Keratinocyte (primary cell): Measurements from ENCODE around the gene PLA2G15. TPM values are rescaled to one million over a fixed set of nuclear protein-coding genes. Genes with fewer than 3 reads are reported as not detected.

Source experiments
- DNase-seq: peaks from one replicate; pipeline ENCODE4 v3.0.0-alpha.2; 2011; ENCODE audit warnings: low read depth, missing footprints, low spot score
- FAIRE-seq: peaks from 2 replicates; lab custom pipeline; 2011; peaks lifted over from hg19 to GRCh38; lab: Jason Lieb, UNC
- H2AFZ ChIP-seq: 2 replicates; pipeline ENCODE4 v1.6.0; 2012; ENCODE audit warnings: low read length, control low read depth, inconsistent platforms; ENCODE audit not compliant: control insufficient read depth
- H3K27ac ChIP-seq: 2 replicates; pipeline ENCODE4 v1.5.1; 2011; ENCODE audit warnings: low read length; ENCODE audit not compliant: control insufficient read depth, insufficient read depth
- H3K27me3 ChIP-seq: 3 replicates; pipeline ENCODE4 v1.6.0; 2011; ENCODE audit warnings: low read length; ENCODE audit not compliant: control insufficient read depth, insufficient read depth; ENCODE audit errors: extremely low read depth
- H3K36me3 ChIP-seq, 2 experiments: 2 replicates in 1 of 2; 3 replicates in 1 of 2; pipeline ENCODE4 v1.5.1; 2011; ENCODE audit warnings: low read length in 2 of 2, mild to moderate bottlenecking in 1 of 2; ENCODE audit not compliant: control insufficient read depth in 2 of 2, insufficient read depth in 2 of 2; ENCODE audit errors: extremely low read depth in 1 of 2
- H3K4me1 ChIP-seq: 3 replicates; pipeline ENCODE4 v1.5.1; 2011; ENCODE audit warnings: low read length; ENCODE audit not compliant: control insufficient read depth, insufficient read depth; ENCODE audit errors: extremely low read depth
- H3K4me2 ChIP-seq: 3 replicates; pipeline ENCODE4 v1.6.0; 2011; ENCODE audit warnings: low read depth, low read length; ENCODE audit not compliant: control insufficient read depth, insufficient read depth; ENCODE audit errors: extremely low read depth
- H3K4me3 ChIP-seq, 3 experiments: fragments of 200-600 bp in 1 of 3; sonication (generic) in 1 of 3; 2 replicates in 2 of 3; 3 replicates in 1 of 3; pipeline ENCODE4 v1.5.1; 2011 to 2016; ENCODE audit warnings: low read length in 3 of 3, mild to moderate bottlenecking in 3 of 3, control low read depth in 2 of 3, inconsistent platforms in 1 of 3, low read depth in 1 of 3, mixed read lengths in 1 of 3, mixed run types in 1 of 3, moderate library complexity in 1 of 3; ENCODE audit not compliant: control insufficient read depth in 2 of 3, insufficient read depth in 2 of 3; ENCODE audit errors: extremely low read depth in 1 of 3
- H3K79me2 ChIP-seq: 2 replicates; pipeline ENCODE4 v1.6.0; 2012; ENCODE audit warnings: low read length; ENCODE audit not compliant: control insufficient read depth, insufficient read depth
- H3K9ac ChIP-seq: 3 replicates; pipeline ENCODE4 v1.6.0; 2011; ENCODE audit warnings: low read length; ENCODE audit not compliant: control insufficient read depth, insufficient read depth; ENCODE audit errors: extremely low read depth
- H3K9me1 ChIP-seq: 3 replicates; pipeline ENCODE4 v1.6.0; 2011; ENCODE audit warnings: low read length; ENCODE audit not compliant: control insufficient read depth, insufficient read depth; ENCODE audit errors: extremely low read depth
- H3K9me3 ChIP-seq: 2 replicates; pipeline ENCODE4 v1.5.1; 2012; ENCODE audit warnings: low read depth, low read length; ENCODE audit not compliant: control insufficient read depth
- H4K20me1 ChIP-seq: 3 replicates; pipeline ENCODE4 v1.6.0; 2011; ENCODE audit warnings: low read length; ENCODE audit not compliant: control insufficient read depth, insufficient read depth; ENCODE audit errors: extremely low read depth
- CTCF ChIP-seq, 3 experiments: IDR thresholded peaks in 1 of 3; conservative IDR thresholded peaks in 1 of 3; optimal IDR thresholded peaks in 1 of 3; 2 replicates in 2 of 3; 3 replicates in 1 of 3; pipeline versions ENCODE3 to v1.5.1; 2011; ENCODE audit warnings: low read length in 3 of 3, mild to moderate bottlenecking in 3 of 3, moderate library complexity in 2 of 3, control low read depth in 1 of 3, inconsistent platforms in 1 of 3; ENCODE audit not compliant: insufficient read depth in 2 of 3; ENCODE audit errors: extremely low read depth in 1 of 3
- EZH2 ChIP-seq: IDR thresholded peaks from one replicate; pipeline ENCODE4 v1.6.1; 2012; ENCODE audit warnings: inconsistent platforms, mild to moderate bottlenecking, low read length, moderate library complexity
- dilution Hi-C: fragments of 300-500 bp; cut with MboI; formaldehyde crosslinking; loops from one replicate; pipeline ENCODE4 v1.7.0; 2020; ENCODE audit warnings: low sequenced_read_pairs; ENCODE audit not compliant: extremely low pct_ligation_motif_present
- polyA plus RNA-seq, 5 experiments: library from polyadenylated mRNA; depleted of rRNA in 3 of 5; stranded (reverse) in 3 of 5; stranded (forward) in 1 of 5; unstranded in 1 of 5; fragments of >200 nt; gene quantifications; 1 replicate in 1 of 5; 2 replicates in 3 of 5; 3 replicates in 1 of 5; pipeline versions ENCODE4 v1.2.1 to v1.2.3, GENCODE V29; 2011 to 2012; ENCODE audit warnings: missing spikeins in 2 of 5, low read depth in 1 of 5, low replicate concordance in 1 of 5

Gene PLA2G15
- polyA plus RNA-seq, 1 donor (not counting 4 experiments of a cell fraction or from before 2014, with no cell fraction given), result 9.2 TPM

- peaks cover 8% of the 10 kb centered on the region for H3K79me2 ChIP-seq
- H3K4me1 ChIP-seq, result peaks cover 11% of the 10 kb centered on the region
- H4K20me1 ChIP-seq, result no peaks in the 10 kb centered on the region
- no peak overlapping the region for H3K4me2 ChIP-seq
- no peak overlapping the region for H3K4me3 ChIP-seq
- no peak overlapping the region for H3K9ac ChIP-seq
- H3K27ac ChIP-seq, result no peak overlapping the region
- no peaks in the 10 kb centered on the region for H3K27me3 ChIP-seq
- FAIRE-seq (no peak), DNase-seq (no peak)
- dilution Hi-C loops, result no loop called here
- no peaks in the 10 kb centered on the region for H3K9me3 ChIP-seq
- H3K9me1 ChIP-seq, result peaks cover 3% of the 10 kb centered on the region
- no peak overlapping the region for H2AFZ ChIP-seq
- TF ChIP-seq CTCF (optimal IDR thresholded peaks at IDR 0.05 in 1 of 3, IDR thresholded peaks at IDR 0.05 in 1 of 3, conservative IDR thresholded peaks at IDR 0.05 in 1 of 3; ENCODE audit: extremely low read depth in 1 of 3, insufficient read depth in 2 of 3, low read length in 3 of 3) (no peak), EZH2 (no peak)
- peaks cover 13 to 14% of the 10 kb centered on the region in 2 experiments for H3K36me3 ChIP-seq
Measured at GRCh38 chr16:68283801-68284598, 38.8 kb downstream of the PLA2G15 start.

- H2AFZ ChIP-seq, result no peak overlapping the region
- H3K9ac ChIP-seq, result no peak overlapping the region
- TF ChIP-seq CTCF (optimal IDR thresholded peaks at IDR 0.05 in 1 of 3, IDR thresholded peaks at IDR 0.05 in 1 of 3, conservative IDR thresholded peaks at IDR 0.05 in 1 of 3; ENCODE audit: extremely low read depth in 1 of 3, insufficient read depth in 2 of 3, low read length in 3 of 3), result no peak
- TF ChIP-seq EZH2, result no peak
- H4K20me1 ChIP-seq, result no peaks in the 10 kb centered on the region
- no peaks in the 10 kb centered on the region for H3K27me3 ChIP-seq
- DNase-seq (no peak), FAIRE-seq (no peak)
- H3K36me3 ChIP-seq, result peaks cover 17 to 19% of the 10 kb centered on the region in 2 experiments
- no peak overlapping the region for H3K27ac ChIP-seq
- peaks cover 11% of the 10 kb centered on the region for H3K4me1 ChIP-seq
- peaks cover 3% of the 10 kb centered on the region for H3K9me1 ChIP-seq
- H3K4me2 ChIP-seq, result no peak overlapping the region
- H3K4me3 ChIP-seq, result no peak overlapping the region
- peaks cover 8% of the 10 kb centered on the region for H3K79me2 ChIP-seq
- dilution Hi-C loops, result no loop called here
- H3K9me3 ChIP-seq, result no peaks in the 10 kb centered on the region
Measured at GRCh38 chr16:68284847-68285246, 39.7 kb downstream of the PLA2G15 start.
